DOHH2 (cell line): Measurements from ENCODE around the gene ZKSCAN2.

Experiments
- H3F3A ChIP-seq: fragments of 200-600 bp; sonication (generic), shearing (Covaris generic); 2 replicates; pipeline ENCODE4 v1.6.0; 2016; ENCODE audit warnings: antibody characterized with exemption, mild to moderate bottlenecking; ENCODE audit not compliant: control insufficient read depth, insufficient read depth
- H3K27ac ChIP-seq: fragments of 200-600 bp; sonication (generic); 2 replicates; pipeline ENCODE4 v1.5.1; 2014; ENCODE audit warnings: low read depth, mild to moderate bottlenecking, low read length, moderate library complexity
- H3K27me3 ChIP-seq: fragments of 200-600 bp; sonication (generic); 2 replicates; pipeline ENCODE4 v1.6.1; 2014; ENCODE audit warnings: mild to moderate bottlenecking, low read length, mixed read lengths; ENCODE audit not compliant: control insufficient read depth
- H3K36me3 ChIP-seq: fragments of 200-600 bp; sonication (generic); 2 replicates; pipeline ENCODE4 v1.6.1; 2014; ENCODE audit warnings: mild to moderate bottlenecking, low read length, moderate library complexity, mixed read lengths; ENCODE audit not compliant: control insufficient read depth
- H3K4me1 ChIP-seq: fragments of 200-600 bp; sonication (generic); 2 replicates; pipeline ENCODE4 v1.6.1; 2014; ENCODE audit warnings: mild to moderate bottlenecking, low read length, mixed read lengths; ENCODE audit not compliant: control insufficient read depth
- H3K4me2 ChIP-seq: fragments of 200-600 bp; sonication (generic); 2 replicates; pipeline ENCODE4 v1.6.0; 2014; ENCODE audit warnings: mild to moderate bottlenecking, low read length, moderate library complexity
- H3K4me3 ChIP-seq: fragments of 200-600 bp; sonication (generic); 2 replicates; pipeline ENCODE4 v1.5.1; 2014; ENCODE audit warnings: mild to moderate bottlenecking, low read length, mixed read lengths
- H3K79me2 ChIP-seq: fragments of 200-600 bp; sonication (generic); 2 replicates; pipeline ENCODE4 v1.6.1; 2014; ENCODE audit warnings: mild to moderate bottlenecking, low read length, mixed read lengths; ENCODE audit not compliant: control insufficient read depth
- H3K9me2 ChIP-seq: fragments of 200-600 bp; sonication (generic); replicated peaks from 2 replicates; pipeline ENCODE4 v1.6.1; 2014; ENCODE audit warnings: mild to moderate bottlenecking, low read length, mixed read lengths; ENCODE audit not compliant: control insufficient read depth
- H3K9me3 ChIP-seq: fragments of 200-600 bp; sonication (generic); 2 replicates; pipeline ENCODE4 v1.6.1; 2014; ENCODE audit warnings: antibody characterized with exemption, low read length, mixed read lengths; ENCODE audit not compliant: control insufficient read depth, insufficient read depth
- H4K20me1 ChIP-seq: fragments of 200-600 bp; sonication (generic); 2 replicates; pipeline ENCODE4 v1.6.0; 2014; ENCODE audit warnings: low read depth, mild to moderate bottlenecking, antibody characterized with exemption, low read length, moderate library complexity; ENCODE audit not compliant: control insufficient read depth, insufficient read depth
- EZH2phosphoT487 ChIP-seq: fragments of 200-600 bp; sonication (generic); IDR thresholded peaks from 2 replicates; pipeline ENCODE4 v1.6.1; 2017; ENCODE audit warnings: borderline replicate concordance, mild to moderate bottlenecking, antibody characterized with exemption, low read length, moderate library complexity, mixed read lengths
- TF ChIP-seq, protein P1 (sequence below): fragments of 200-600 bp; sonication (generic); IDR thresholded peaks from one replicate; pipeline ENCODE4 v1.5.1; 2014; ENCODE audit warnings: antibody characterized with exemption, mild to moderate bottlenecking, low read depth, low read length; ENCODE audit not compliant: poor library complexity, severe bottlenecking

ZKSCAN2 gene

DNA sequence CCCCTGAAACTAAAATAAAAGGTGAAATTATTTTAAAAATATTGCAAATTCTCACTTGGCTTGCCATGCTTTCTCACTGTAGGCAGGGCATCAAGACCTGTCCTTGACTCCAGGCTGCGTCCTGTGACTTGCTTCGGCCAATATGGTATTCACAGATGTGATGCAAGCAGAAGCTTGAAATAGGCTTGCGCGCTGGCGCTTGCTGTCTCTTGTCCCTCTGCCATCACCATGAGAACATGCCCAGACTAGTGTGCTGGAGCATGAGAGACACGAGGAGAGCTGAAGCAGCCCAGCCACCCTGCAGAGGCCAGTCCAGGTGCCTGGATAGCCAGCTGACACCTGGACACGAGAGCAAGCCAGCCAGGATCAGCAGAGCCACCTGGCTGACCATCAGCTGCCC, 21.8 kb upstream of the ZKSCAN2 start:
- Histone ChIP-seq H3K4me3 (no peak overlapping the region), H3K9me3 (no peaks in the 10 kb centered on the region; the same call in 1 of the 2 replicates), H3K36me3 (no peaks in the 10 kb centered on the region), H3K9me2 (no peaks in the 10 kb centered on the region), H3F3A (no peaks in the 10 kb centered on the region), H3K4me1 (no peaks in the 10 kb centered on the region), H3K27ac (no peak overlapping the region), H3K4me2 (no peak overlapping the region), H3K79me2 (no peaks in the 10 kb centered on the region), H4K20me1 (no peaks in the 10 kb centered on the region), H3K27me3 (no peaks in the 10 kb centered on the region)
- no peak for TF ChIP-seq EZH2phosphoT487
- TF ChIP-seq, protein P1, sequence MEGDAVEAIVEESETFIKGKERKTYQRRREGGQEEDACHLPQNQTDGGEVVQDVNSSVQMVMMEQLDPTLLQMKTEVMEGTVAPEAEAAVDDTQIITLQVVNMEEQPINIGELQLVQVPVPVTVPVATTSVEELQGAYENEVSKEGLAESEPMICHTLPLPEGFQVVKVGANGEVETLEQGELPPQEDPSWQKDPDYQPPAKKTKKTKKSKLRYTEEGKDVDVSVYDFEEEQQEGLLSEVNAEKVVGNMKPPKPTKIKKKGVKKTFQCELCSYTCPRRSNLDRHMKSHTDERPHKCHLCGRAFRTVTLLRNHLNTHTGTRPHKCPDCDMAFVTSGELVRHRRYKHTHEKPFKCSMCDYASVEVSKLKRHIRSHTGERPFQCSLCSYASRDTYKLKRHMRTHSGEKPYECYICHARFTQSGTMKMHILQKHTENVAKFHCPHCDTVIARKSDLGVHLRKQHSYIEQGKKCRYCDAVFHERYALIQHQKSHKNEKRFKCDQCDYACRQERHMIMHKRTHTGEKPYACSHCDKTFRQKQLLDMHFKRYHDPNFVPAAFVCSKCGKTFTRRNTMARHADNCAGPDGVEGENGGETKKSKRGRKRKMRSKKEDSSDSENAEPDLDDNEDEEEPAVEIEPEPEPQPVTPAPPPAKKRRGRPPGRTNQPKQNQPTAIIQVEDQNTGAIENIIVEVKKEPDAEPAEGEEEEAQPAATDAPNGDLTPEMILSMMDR: no peak

DNA sequence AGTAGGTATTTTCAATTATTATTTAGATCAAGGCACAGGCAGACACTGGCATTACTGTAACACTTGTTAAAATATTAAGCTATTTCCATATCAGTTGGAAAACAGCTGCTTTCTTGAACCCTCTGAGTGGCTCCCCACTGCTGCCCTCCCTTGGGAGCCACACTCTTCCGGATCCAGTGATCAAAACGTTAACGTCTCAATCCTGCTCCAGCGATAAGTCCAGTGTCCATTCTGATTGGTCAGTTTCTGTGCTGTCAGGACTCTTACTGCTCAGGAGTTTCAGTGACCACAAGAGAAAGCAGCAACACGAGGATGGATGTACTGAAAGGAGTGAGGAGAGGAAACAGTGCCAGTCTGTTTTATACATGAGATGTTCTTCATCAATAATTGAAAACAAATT, 13.8 kb upstream of the ZKSCAN2 start:
- Histone ChIP-seq H3K36me3 (peaks cover 17% of the 10 kb centered on the region), H3K27me3 (no peaks in the 10 kb centered on the region), H3K27ac (no peak overlapping the region)

DNA sequence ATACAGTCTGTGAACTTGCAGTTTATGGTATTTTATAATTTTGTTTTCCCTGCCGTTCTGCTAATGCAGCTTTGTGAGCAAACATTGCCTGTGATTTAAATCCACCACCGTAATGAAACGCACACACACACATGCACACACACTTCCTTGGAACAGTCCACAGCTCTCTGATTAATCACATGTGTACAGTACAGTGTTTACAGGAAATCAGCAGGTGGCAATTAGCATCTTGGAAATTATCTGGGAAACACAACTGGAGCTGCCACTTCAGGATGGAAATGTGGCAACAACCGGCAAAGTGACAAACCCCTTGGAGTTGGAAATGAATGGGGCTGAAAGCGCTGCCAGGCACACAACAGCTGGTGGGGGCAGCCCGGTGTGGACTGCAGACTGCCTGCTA, 12.9 kb upstream of the ZKSCAN2 start:
- peaks cover 24% of the 10 kb centered on the region for H3K36me3 ChIP-seq
- H3K9me3 ChIP-seq: no peaks in the 10 kb centered on the region
- H3K4me2 ChIP-seq: no peak overlapping the region
- H3K27me3 ChIP-seq: no peaks in the 10 kb centered on the region
- no peaks in the 10 kb centered on the region for H3K4me1 ChIP-seq
- H4K20me1 ChIP-seq: peaks cover 13% of the 10 kb centered on the region
- no peaks in the 10 kb centered on the region for H3F3A ChIP-seq
- TF ChIP-seq EZH2phosphoT487: no peak
- TF ChIP-seq, protein P1: no peak
- H3K4me3 ChIP-seq: no peak overlapping the region
- H3K79me2 ChIP-seq: peaks cover 35% of the 10 kb centered on the region
- no peaks in the 10 kb centered on the region for H3K9me2 ChIP-seq
- H3K27ac ChIP-seq: no peak overlapping the region

More for the DNA sequence above, 13.8 kb upstream of the ZKSCAN2 start:
- no peaks in the 10 kb centered on the region for H3K9me2 ChIP-seq
- no peak overlapping the region for H3K4me3 ChIP-seq
- peaks cover 13% of the 10 kb centered on the region for H4K20me1 ChIP-seq
- H3K9me3 ChIP-seq: no peaks in the 10 kb centered on the region
- H3K4me1 ChIP-seq: no peaks in the 10 kb centered on the region
- no peaks in the 10 kb centered on the region for H3F3A ChIP-seq
- TF ChIP-seq, protein P1: no peak
- TF ChIP-seq EZH2phosphoT487: no peak
- peaks cover 27% of the 10 kb centered on the region for H3K79me2 ChIP-seq
- no peak overlapping the region for H3K4me2 ChIP-seq
